GM18870 (cell line): Measurements from ENCODE around the gene ZNF513.

Experiments used
- ATAC-seq: cut with Tn5 transposase; IDR thresholded peaks from one replicate; pipeline ENCODE4 v1.9.1; 2021; ENCODE audit warnings: moderate library complexity; ENCODE audit not compliant: unreplicated experiment

Gene ZNF513

GRCh38 chr2:27390822-27391679, 10.5 kb upstream of the ZNF513 start:
- no peak for ATAC-seq

- ATAC-seq, result no peak
These were observed 1.1 kb upstream of the ZNF513 start for GRCh38 chr2:27381577-27382181.

DNA sequence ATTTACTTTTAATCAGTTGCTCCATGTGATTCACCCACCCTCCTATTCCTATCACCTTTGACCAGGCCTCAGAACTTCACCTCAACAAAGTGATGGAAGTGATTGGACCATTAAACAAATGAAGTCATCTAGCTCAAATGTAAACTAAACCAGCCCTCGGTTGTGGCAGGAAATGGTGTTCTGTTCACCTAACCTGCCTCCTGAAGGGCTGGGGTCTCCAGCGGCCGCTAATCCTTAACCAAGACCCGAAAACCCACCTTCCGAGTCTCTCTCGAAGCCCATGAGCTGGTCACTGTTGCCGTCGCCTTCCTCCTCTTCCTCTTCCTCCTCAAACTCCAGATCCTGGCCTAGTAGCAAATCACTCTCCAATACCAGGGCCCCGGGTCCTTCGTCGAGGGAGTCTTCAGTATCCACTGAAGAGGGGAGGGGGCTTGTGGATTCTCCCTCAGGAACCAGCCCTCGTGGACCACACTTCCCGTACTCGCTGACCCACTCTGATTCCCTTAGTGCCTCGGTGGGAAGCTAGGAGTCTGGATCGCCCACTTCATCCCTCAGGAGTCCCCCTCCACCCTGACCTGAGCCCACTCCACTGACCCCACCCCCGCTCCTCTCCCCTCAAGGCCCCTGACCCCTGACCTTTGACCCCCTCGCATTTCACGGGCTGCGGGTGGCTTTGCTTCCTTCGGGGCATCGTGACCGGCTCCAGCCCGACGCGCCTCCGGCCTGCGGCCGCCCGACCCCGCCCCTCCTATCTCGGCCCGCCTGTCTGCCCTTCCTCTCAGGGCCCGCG, 503 bp downstream of the ZNF513 start:
- ATAC-seq, result no peak

DNA sequence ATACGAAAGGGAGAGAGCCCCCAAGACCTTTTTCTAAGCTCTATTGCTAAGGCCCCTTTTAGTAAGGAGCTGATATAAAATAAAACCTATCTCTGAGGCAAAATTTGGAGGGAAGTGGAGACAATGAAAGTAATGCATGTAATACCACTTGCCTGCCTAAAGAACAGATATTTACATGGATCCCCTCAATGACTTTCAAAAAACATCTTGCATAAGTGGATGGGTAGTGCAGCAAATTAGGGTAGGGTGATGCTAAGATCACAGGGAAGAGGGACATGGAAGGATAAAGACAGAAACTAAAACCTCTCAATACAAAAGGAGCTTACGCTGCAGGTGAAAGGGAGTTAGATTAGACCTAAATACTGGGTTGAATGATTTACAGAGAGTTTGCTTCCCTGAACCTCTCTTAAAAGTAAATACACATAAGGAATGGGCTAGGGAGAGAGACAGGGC, 1.1 kb downstream of the ZNF513 start:
- no peak for ATAC-seq

DNA sequence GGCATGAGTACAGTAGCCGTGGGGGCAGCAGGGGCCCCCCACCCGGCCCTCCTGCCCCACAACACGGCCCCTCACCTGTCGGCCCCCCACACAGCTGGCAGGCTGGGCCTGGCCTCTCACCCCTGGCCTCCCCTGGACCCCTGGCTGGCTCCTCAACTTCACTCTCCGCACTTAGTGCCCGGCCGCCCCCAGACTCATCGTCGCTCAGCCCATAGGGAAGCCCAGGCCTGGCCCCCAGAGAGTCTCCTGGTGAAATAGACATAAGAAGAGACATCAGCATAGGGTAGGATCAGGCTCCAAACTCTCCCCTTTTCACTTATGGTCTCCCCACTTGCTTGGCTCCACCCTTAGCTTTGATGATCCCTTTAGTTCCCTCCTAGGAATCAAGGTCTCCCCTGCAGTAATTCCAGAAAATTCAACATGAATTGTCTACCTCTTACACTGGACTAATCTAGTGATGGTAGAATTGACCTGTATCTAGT, 1.7 kb downstream of the ZNF513 start:
- ATAC-seq, result no peak

GRCh38 chr2:27378096-27378808, 2.3 kb downstream of the ZNF513 start:
- no peak for ATAC-seq

GRCh38 chr2:27377618-27378095, 2.9 kb downstream of the ZNF513 start:
- no peak for ATAC-seq

GRCh38 chr2:27376866-27377617, 3.5 kb downstream of the ZNF513 start:
- ATAC-seq, result no peak

GRCh38 chr2:27376151-27376865, 4.2 kb downstream of the ZNF513 start:
- ATAC-seq, result no peak

DNA sequence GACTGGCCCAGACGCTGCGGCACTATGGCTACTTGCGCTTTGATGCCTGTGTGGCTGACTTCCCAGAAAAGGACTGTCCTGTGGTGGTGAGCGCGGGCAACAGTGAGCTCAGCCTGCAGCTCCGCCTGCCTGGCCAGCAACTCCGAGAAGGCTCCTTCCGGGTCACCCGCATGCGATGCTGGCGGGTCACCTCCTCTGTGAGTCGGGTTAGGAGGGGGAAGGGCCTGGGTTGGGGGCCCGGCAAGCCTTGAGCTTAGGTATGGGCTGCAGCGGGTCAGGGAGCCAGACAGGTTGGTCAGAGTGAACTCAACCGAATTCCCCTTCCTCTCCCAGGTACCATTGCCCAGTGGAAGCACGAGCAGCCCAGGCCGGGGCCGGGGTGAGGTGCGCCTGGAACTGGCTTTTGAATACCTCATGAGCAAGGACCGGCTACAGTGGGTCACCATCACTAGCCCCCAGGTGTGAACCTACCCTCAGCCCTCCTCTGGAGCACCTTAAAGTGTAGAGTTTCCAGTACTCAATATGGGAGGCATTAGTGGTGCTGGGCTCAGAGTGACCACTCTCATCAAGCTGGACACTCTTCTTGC, 4.9 kb downstream of the ZNF513 start:
- ATAC-seq, result no peak

DNA sequence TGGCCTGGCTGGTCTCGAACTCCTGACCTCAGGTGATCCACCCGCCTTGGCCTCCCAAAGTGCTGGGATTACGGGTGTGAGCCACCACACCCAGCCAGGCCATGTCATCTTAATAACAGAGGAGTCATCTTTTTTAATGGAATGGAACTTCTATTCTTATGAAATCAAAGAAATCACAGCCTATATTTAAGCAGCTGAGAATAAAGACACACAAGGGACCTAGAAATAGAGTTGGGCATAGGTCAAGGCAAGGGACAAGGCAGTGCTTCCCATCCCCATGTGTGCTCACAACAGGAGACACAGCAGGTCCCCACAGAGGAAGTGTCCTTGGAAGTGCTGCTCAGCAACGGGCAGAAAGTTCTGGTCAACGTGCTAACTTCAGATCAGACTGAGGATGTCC, 7.0 kb downstream of the ZNF513 start:
- ATAC-seq, result no peak

- ATAC-seq, result no peak
These were observed 7.6 kb downstream of the ZNF513 start for GRCh38 chr2:27372937-27373336.

GRCh38 chr2:27370816-27371620, 9.5 kb downstream of the ZNF513 start:
- peak; percentile 2 for ATAC-seq

DNA sequence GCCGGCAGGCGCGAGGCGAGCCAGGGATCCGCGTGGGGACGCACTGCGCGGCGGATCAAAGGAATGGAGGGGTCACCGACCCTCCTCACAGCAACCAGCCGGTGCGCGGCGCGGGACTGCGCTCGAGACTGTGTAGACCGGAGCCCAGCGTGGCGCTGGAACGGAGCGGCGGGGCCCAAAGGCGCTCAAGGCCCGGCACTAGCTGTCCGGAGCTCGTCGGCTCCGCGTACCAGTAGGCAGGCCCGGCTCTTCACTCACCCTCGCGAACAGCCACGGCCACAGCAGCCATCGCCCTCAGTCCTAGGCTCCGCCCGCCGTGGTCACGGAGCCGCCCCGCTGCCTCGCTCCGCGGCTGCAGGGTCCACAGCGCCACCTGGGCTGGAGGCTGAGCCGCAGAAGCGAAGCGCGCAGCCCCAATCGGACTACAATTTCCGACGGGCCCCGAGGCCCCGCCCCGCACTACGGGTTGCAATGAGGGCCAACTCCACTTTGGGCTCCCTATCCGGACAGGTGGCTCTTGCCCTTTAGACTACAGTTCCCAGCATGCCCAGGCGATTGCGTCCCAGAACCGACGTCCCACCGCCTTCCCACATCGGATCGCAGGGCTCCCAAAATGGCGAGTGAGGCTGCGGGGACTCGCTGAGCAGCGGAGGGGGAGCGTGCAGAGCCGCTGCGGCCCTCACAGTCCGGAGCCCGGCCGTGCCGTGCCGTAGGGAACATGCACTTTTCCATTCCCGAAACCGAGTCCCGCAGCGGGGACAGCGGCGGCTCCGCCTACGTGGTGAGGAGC, 10.3 kb downstream of the ZNF513 start, which contains the start of the genes EIF2B4 and SNX17:
EIF2B4 (minus strand) TSS at position 313 of the 790 bp plus-strand sequence; CDS start at position 289, 24 bp downstream.
SNX17 (plus strand) TSS at position 591 of the 790 bp plus-strand sequence; CDS start at position 719, 128 bp downstream.
- peak; percentile 89 for ATAC-seq

DNA sequence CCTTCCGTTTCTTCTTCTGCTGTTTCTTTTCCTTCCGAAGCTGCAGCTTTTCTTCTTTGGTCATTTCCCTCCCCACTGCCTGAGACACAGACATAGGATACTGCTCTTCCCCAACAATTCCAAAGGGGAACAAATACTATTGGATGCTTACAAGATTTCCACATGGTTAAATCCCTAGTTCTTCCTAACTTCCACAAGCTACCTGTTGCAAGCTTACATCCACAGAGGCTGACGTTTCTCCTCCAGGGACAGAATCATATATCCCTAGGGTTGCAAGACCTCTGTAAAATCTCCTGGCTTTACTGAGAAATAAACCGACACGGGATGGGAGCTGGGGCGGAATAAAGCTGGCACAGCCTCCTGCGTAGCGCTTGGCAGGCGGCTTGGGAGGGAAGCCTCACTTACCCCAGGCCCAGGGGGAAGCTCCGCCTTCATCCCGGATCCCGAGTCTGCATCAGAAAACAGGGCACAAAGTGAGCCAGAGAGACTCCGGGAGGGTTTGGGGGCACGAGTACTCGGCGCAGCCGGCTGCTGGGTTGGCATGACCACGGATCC, 11.0 kb downstream of the ZNF513 start:
- ATAC-seq, result peak; percentile 3

GRCh38 chr2:27363933-27364332, 16.6 kb downstream of the ZNF513 start:
- ATAC-seq, result no peak
